ENCODE data around the gene PCAT6.

Gene PCAT6

GRCh38 chr1:202858789-202859414 lies 48.1 kb downstream of the PCAT6 start:
- TF ChIP-seq FOXP2 (optimal IDR thresholded peaks at IDR 0.05; ENCODE audit: borderline replicate concordance, extremely low read depth, extremely low read length, insufficient read depth) (no peak), SIN3A (IDR thresholded peaks at IDR 0.05; ENCODE audit: borderline replicate concordance, insufficient read depth, low read length) (no peak)

- no peak for TF ChIP-seq FOXP2 (optimal IDR thresholded peaks at IDR 0.05; ENCODE audit: borderline replicate concordance, extremely low read depth, extremely low read length, insufficient read depth)
- no peak for TF ChIP-seq REST (IDR thresholded peaks at IDR 0.05; ENCODE audit: insufficient read depth in 1 of 2, low read depth in 2 of 2, low read length in 2 of 2)
- no peak for TF ChIP-seq POLR2AphosphoS5 (IDR thresholded peaks at IDR 0.05; ENCODE audit: low read depth, low read length)
- no peak for TF ChIP-seq TAF1 (IDR thresholded peaks at IDR 0.05; ENCODE audit: borderline replicate concordance, insufficient read depth, low read length)
- no peak for TF ChIP-seq SIN3A (IDR thresholded peaks at IDR 0.05; ENCODE audit: borderline replicate concordance, insufficient read depth, low read length)
Observed at GRCh38 chr1:202860744-202861419, 50.1 kb downstream of the PCAT6 start.
